Measurements from ENCODE around the gene OSTM1. TPM values are rescaled to one million over a fixed set of nuclear protein-coding genes. Genes with fewer than 3 reads are reported as not detected.

Gene OSTM1
- 10 to 100 TPM; 16.8 to 30.3 (median 23.8) TPM for polyA plus RNA-seq (ENCODE audit: insufficient read length in 10 of 10)
- long read RNA-seq, donor 1, full-length matches to known transcripts, result 2 of 2 reads
- long read RNA-seq, donor 1, partial matches to known transcripts, result 0 of 2 reads
- long read RNA-seq, donor 1, other reads (novel, unspliced or antisense), result 0 of 2 reads
- long read RNA-seq, donor 2, full-length matches to known transcripts, result 4 of 4 reads
- long read RNA-seq, donor 2, partial matches to known transcripts, result 0 of 4 reads
- long read RNA-seq, donor 2, other reads (novel, unspliced or antisense), result 0 of 4 reads
- long read RNA-seq, donor 3, result 0 reads
- long read RNA-seq, donor 4, full-length matches to known transcripts, result 4 of 4 reads
- long read RNA-seq, donor 4, partial matches to known transcripts, result 0 of 4 reads
- long read RNA-seq, donor 4, other reads (novel, unspliced or antisense), result 0 of 4 reads
- long read RNA-seq, donor 5, full-length matches to known transcripts, result 8 of 8 reads
- long read RNA-seq, donor 5, partial matches to known transcripts, result 0 of 8 reads
- long read RNA-seq, donor 5, other reads (novel, unspliced or antisense), result 0 of 8 reads
- long read RNA-seq, donor 6, full-length matches to known transcripts, result 6 of 6 reads
- long read RNA-seq, donor 6, partial matches to known transcripts, result 0 of 6 reads
- long read RNA-seq, donor 6, other reads (novel, unspliced or antisense), result 0 of 6 reads
- long read RNA-seq, donor 7, full-length matches to known transcripts, result 4 of 4 reads
- long read RNA-seq, donor 7, partial matches to known transcripts, result 0 of 4 reads
- long read RNA-seq, donor 7, other reads (novel, unspliced or antisense), result 0 of 4 reads
- long read RNA-seq, donor 8, full-length matches to known transcripts, result 8 of 8 reads
- long read RNA-seq, donor 8, partial matches to known transcripts, result 0 of 8 reads
- long read RNA-seq, donor 8, other reads (novel, unspliced or antisense), result 0 of 8 reads
- long read RNA-seq, donor 9, full-length matches to known transcripts, result 1 of 1 reads
- long read RNA-seq, donor 9, partial matches to known transcripts, result 0 of 1 reads
- long read RNA-seq, donor 9, other reads (novel, unspliced or antisense), result 0 of 1 reads

- peak; percentile 90 to 97 (median 94) for DNase-seq
Measured at GRCh38 chr6:108074359-108075144, at the start of gene OSTM1. TSS of gene OSTM1 (minus strand) at chr6:108074741. CDS start at chr6:108074651, 90 bp downstream.

GRCh38 chr6:108123946-108124345 is 49.4 kb upstream of the OSTM1 start:
- no peak for DNase-seq

- DNase-seq, result no peak
Measured at GRCh38 chr6:108123481-108123929, 49.0 kb upstream of the OSTM1 start.

GRCh38 chr6:108121612-108122011 is 47.1 kb upstream of the OSTM1 start:
- no peak for DNase-seq

- DNase-seq, result no peak
Measured at GRCh38 chr6:108120311-108120710, 45.8 kb upstream of the OSTM1 start.

GRCh38 chr6:108119769-108120141 is 45.2 kb upstream of the OSTM1 start:
- DNase-seq, result peak in 1 of 3 donors; percentile 16

GRCh38 chr6:108118810-108119768 is 44.5 kb upstream of the OSTM1 start:
- DNase-seq, result peak in 1 of 3 donors; percentile 64

GRCh38 chr6:108118359-108118724 is 43.8 kb upstream of the OSTM1 start:
- no peak for DNase-seq

GRCh38 chr6:108117427-108118358 is 43.2 kb upstream of the OSTM1 start:
- DNase-seq, result peak in 1 of 3 donors; percentile 70

- peak in 1 of 3 donors; percentile 26 for DNase-seq
Measured at GRCh38 chr6:108116546-108117426, 42.2 kb upstream of the OSTM1 start.

- DNase-seq, result peak in 1 of 3 donors; percentile 62
Measured at GRCh38 chr6:108115598-108116058, 41.1 kb upstream of the OSTM1 start.

- peak in 2 of 3 donors; percentile 68 to 89 for DNase-seq
Measured at GRCh38 chr6:108114841-108115597, 40.5 kb upstream of the OSTM1 start.

GRCh38 chr6:108113557-108114519 is 39.3 kb upstream of the OSTM1 start:
- DNase-seq, result peak; percentile 47 to 86 (median 74)

GRCh38 chr6:108108374-108108773 is 33.8 kb upstream of the OSTM1 start:
- DNase-seq, result no peak

GRCh38 chr6:108107102-108107501 is 32.6 kb upstream of the OSTM1 start:
- DNase-seq, result no peak

- no peak for DNase-seq
Measured at GRCh38 chr6:108106694-108107093, 32.2 kb upstream of the OSTM1 start.
